HUES6 (cell line): ENCODE measurements around the gene FBLN1.

Experiments
- H3K27ac ChIP-seq: 2 replicates; pipeline ENCODE4 v1.7.0; 2013; ENCODE audit warnings: low read depth, mild to moderate bottlenecking, low read length, inconsistent platforms
- H3K27me3 ChIP-seq: 2 replicates; pipeline ENCODE4 v1.6.1; 2013; ENCODE audit warnings: low read length; ENCODE audit not compliant: control insufficient read depth, insufficient read depth
- H3K36me3 ChIP-seq: 2 replicates; pipeline ENCODE4 v1.6.1; 2013; ENCODE audit warnings: low read length; ENCODE audit not compliant: control insufficient read depth, insufficient read depth
- H3K4me1 ChIP-seq: 2 replicates; pipeline ENCODE4 v1.6.1; 2013; ENCODE audit warnings: low read length; ENCODE audit not compliant: control insufficient read depth, insufficient read depth
- H3K4me3 ChIP-seq: 2 replicates; pipeline ENCODE4 v1.5.1; 2013; ENCODE audit warnings: low read depth, low read length
- H3K9ac ChIP-seq: one replicate; pipeline ENCODE4 v1.6.1; 2013; ENCODE audit warnings: mild to moderate bottlenecking, low read length
- H3K9me3 ChIP-seq: 2 replicates; pipeline ENCODE4 v1.6.1; 2013; ENCODE audit warnings: low read depth, low read length; ENCODE audit not compliant: control insufficient read depth, insufficient read depth

The FBLN1 gene

DNA sequence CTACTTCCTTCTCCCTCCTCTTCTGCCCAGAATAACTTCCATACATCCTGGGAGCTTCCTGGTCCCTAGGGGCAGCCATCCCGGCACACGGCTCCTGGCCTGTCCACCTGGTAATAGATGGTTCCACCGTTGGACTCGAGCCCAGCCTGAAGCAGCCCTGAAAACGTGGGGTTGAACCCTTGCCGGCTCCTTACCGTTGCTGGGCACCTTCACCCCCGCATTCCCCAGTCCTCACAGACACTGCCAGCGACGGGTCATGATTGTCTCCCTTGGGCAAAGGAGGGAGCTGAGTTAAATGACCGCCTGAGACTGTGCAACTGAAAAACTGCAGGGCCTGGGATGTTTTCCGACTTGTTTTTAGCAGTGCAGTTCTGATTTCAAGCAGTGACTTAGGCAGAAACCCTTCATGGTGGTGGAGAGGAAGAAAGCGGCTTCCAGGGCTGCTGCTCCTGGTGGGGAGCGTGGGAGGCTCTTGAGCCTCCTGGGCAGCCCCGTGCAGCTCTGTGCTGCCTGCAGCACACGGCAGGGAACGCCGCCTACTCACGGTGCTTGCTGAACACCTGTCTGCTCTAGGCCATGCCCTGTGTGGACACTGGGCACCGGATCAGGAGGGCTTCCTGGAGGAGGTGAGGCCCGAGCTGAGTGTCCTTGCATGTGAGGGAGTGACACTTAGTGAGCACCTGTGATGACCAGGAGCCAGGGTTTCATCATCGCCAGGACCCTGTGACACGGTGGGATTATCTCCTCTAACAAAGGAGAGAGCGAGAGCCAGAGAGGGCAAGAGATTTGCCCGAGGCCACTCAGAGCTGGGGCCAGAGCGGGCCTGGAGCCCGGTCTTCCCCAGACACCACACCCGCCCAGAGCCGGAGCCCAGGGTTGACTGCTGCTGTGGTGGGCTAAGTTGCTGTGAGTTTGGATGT is 77.4 kb downstream of the FBLN1 start:
- Histone ChIP-seq H3K4me3 (no peak overlapping the region), H3K4me1 (no peaks in the 10 kb centered on the region), H3K27ac (no peak overlapping the region), H3K36me3 (peaks cover 4% of the 10 kb centered on the region; the same call in 1 of the 2 replicates), H3K27me3 (no peaks in the 10 kb centered on the region), H3K9ac (no peak overlapping the region), H3K9me3 (no peaks in the 10 kb centered on the region)

DNA sequence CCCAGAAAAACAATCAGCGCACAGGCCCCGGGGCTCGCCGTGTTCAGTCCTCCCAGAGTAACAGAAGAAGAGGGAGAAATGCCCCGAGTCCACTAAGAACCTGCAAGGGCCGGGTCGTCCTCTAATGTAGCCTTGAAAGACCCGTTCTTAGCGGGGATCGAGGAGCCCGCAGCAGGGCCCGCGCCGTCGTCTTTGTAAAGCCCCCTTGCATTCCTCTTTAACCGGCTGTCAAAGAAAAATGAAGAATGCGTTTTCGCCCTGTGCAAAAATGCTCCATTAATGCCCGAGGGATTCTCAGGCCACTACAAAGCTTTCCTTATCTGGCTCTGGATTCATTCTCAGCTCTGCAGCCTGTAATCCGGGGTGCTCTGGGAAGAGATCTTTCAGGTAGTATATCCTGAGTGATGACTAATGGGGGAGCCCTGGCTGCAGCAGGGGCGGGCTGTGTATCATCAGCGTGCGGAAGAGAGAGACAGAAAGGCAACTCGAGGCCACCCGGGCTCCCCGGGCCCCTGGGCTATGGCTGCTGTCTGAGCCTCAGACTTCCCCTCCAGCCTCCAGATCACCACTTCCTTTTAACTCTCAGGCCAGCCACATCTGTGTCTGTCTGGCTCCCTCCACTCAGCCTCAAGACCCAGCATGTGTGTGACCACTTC is 78.2 kb downstream of the FBLN1 start:
- Histone ChIP-seq H3K4me1 (no peaks in the 10 kb centered on the region), H3K27ac (no peak overlapping the region), H3K36me3 (peaks cover 4% of the 10 kb centered on the region; the same call in 1 of the 2 replicates), H3K9ac (no peak overlapping the region), H3K9me3 (no peaks in the 10 kb centered on the region), H3K4me3 (no peak overlapping the region), H3K27me3 (no peaks in the 10 kb centered on the region)

DNA sequence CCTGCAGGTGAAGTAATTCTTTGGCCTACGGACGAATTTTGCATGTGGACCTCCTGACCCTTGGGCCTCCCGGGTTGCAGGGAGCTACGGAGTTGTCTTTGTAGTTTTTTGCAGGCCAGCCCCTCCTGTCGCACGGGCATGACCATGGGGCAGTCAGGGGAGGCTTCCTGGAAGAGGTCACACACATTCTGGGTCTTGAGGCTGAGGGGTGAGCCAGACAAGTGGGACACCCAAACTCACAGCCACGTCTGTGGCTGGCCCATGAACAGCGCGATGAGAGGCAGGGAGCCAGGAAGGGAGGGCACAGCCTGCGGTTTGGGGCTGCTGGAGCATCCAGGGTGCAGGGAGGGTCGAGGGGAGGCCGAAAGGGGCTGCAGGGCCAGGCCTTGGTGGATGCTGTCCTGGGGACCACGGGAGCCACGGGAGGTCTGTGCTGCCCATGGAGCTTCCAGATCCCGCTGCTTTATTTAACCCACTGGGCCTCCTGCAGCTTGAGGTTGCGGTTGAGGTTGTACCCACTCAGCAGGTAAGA is 78.9 kb downstream of the FBLN1 start:
- Histone ChIP-seq H3K27ac (no peak overlapping the region), H3K36me3 (peaks cover 6% of the 10 kb centered on the region; the same call in 1 of the 2 replicates), H3K4me1 (no peaks in the 10 kb centered on the region), H3K4me3 (no peak overlapping the region), H3K9ac (no peak overlapping the region), H3K9me3 (no peaks in the 10 kb centered on the region), H3K27me3 (no peaks in the 10 kb centered on the region)

DNA sequence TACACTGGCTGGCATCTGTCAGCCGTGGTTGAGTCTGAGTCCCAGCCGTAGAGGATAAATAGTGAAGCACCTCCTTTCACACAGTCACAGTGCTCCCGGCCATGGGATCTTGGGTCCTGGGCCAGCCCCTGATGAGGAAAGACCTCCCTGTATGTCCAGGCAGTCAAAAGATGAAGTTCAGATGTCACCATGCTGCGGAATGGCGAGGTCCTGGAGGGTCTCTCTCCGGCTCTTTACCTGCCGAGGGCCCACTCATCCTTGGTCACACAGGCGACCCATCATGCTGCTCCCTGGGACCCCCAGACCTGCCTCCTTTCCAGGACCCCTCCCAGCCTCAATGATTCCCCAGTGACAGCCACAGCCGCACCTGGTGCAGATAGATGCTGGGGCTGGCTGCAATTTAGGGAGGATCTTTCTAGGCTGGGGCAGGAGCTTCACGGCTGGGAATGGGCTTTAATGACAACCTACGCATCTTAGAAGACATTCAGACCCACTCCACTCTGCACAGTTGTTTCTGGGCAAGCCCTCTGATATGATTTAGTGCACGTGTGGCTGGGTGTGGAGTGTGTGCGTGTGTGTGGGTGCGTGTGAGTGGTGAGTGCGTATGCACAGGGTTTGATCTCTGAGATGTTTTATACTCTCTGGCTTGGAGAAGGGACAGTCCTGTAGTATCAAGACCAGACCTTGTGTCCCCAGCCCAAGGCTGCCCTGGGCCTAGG is 79.7 kb downstream of the FBLN1 start:
- Histone ChIP-seq H3K9ac (no peak overlapping the region), H3K4me3 (no peak overlapping the region), H3K36me3 (peaks cover 6% of the 10 kb centered on the region; the same call in 1 of the 2 replicates), H3K4me1 (peaks cover under 1% of the 10 kb centered on the region; the same call in 1 of the 2 replicates), H3K27ac (no peak overlapping the region), H3K9me3 (no peaks in the 10 kb centered on the region), H3K27me3 (no peaks in the 10 kb centered on the region)

DNA sequence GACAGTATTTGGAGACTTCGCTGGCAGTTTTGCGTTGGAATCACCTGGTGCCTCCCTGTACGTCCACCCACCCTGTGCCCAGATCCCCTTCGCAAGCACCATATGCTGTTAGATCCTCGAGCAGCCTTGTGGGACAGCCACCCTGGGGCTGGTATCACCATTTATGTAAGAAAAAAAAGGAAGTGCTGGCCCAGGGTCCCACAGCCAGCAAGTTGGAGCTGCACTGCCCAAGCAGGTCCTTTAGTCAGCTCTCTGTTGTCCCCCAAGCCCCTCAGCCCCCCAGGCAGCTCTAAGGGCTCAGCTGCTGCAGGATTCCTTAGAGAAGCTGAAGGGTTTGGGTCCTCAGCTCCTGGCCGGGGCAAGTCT is 80.3 kb downstream of the FBLN1 start:
- Histone ChIP-seq H3K27ac (no peak overlapping the region), H3K9me3 (no peaks in the 10 kb centered on the region), H3K27me3 (no peaks in the 10 kb centered on the region), H3K36me3 (peaks cover 6% of the 10 kb centered on the region; the same call in 1 of the 2 replicates), H3K9ac (no peak overlapping the region), H3K4me1 (peaks cover 6% of the 10 kb centered on the region), H3K4me3 (no peak overlapping the region)

DNA sequence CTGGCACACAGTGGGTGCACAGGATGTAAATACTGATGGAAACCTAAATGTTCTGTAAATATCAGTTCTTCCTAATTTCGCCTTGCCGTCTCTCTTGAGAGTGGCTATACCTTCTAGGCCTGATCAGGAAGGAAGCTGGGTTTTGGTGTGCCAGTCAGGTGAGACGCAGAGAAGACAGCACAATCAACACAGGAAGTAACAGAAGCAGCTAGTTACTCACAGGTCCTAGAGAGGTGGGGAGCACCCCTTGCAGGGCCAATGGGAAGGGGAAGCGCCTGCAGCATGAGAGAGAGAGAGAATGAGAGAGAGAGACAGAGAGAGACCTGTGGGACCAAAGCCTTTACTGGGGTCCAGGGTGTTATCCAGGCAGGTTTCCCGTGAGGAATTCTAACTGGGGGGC is 80.8 kb downstream of the FBLN1 start:
- H3K4me1 ChIP-seq = peaks cover 11% of the 10 kb centered on the region
- peak overlapping the region; percentile 28; the same call in 1 of the 2 replicates for H3K27ac ChIP-seq
- H3K36me3 ChIP-seq = peaks cover 6% of the 10 kb centered on the region; the same call in 1 of the 2 replicates
- no peaks in the 10 kb centered on the region for H3K9me3 ChIP-seq
- no peak overlapping the region for H3K4me3 ChIP-seq
- no peaks in the 10 kb centered on the region for H3K27me3 ChIP-seq
- H3K9ac ChIP-seq = no peak overlapping the region

DNA sequence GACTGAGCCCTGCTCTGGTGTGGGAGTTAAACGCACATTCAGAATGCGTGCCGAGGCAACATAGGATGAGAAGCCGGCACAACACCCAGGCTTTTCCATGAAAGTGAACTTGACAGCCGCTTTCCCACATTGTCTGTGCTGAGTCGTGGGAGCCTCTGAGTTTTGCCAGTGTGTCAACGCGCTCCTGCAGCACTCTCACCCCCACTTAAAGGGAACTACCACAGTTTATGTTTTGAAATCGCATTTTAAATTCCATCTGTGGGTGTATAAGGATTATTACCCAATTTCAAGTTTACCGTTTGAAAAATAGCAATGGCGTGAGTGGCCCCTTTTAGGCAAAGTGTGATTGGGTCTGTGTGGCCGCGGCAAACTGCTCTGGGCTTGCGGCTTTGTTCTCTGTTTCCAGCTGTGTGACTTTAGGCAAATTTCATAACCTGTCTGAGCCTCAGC is 81.5 kb downstream of the FBLN1 start:
- Histone ChIP-seq H3K36me3 (peaks cover 6% of the 10 kb centered on the region; the same call in 1 of the 2 replicates), H3K9me3 (no peaks in the 10 kb centered on the region), H3K4me1 (peaks cover 14% of the 10 kb centered on the region), H3K27ac (no peak overlapping the region), H3K9ac (no peak overlapping the region), H3K27me3 (no peaks in the 10 kb centered on the region), H3K4me3 (no peak overlapping the region)

DNA sequence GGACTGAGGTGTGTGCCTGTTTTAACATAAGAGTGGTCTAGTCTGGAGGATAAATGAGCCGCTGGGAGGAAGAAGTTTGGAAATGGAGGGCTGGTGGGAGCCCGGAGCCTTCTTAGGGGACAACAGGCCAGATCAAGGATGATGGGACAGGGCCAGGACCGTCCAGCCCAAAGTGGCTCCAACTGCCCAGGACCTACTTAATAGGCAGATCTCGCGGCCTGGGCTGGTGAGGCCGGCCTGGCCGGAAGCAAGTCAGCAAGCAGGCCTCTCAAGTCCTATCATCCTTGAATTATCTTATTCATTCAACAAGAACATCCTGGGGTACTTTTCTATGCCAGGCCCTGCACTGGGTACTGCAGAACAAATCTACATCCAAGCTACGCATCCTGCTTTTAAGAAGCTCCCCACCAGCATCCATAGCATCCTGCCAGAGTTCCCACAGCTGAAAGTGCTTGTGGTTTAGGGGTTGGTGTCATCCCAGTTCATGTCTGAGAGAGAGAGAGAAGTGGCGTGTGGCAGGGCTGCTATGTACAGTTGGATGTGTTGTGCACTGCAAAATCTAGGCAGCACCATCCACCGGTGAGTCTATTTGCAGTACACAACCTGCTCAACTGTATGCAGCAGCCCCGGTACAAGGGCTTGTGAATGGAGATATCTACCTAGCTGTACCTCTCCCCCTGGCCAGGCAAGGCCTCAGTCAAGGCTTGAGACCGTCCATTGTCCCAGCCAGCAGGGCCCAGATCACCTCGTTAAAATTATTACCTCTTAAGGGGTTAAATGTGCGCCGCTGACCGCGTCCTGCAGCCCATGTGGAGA is 82.1 kb downstream of the FBLN1 start:
- H3K27me3 ChIP-seq = no peaks in the 10 kb centered on the region
- H3K9me3 ChIP-seq = no peaks in the 10 kb centered on the region
- H3K4me1 ChIP-seq = peaks cover 14% of the 10 kb centered on the region
- peaks cover 6% of the 10 kb centered on the region; the same call in 1 of the 2 replicates for H3K36me3 ChIP-seq
- H3K9ac ChIP-seq = no peak overlapping the region
- no peak overlapping the region for H3K4me3 ChIP-seq
- no peak overlapping the region for H3K27ac ChIP-seq

DNA sequence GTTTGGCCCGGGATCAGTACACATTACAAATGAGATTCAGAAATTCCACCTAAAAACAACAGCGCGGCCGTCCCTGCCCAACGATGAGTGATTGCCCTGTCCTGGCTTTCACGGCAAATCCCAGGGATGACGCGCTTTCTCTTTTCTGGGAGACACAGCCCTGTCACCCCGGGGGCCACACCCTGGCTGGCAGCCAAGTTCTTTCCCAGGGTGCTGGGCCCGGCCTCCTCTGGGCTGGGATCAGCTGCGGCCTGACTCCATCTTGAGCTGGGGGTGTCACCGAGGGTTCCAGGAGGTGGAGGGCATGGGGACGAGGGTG is 82.7 kb downstream of the FBLN1 start:
- Histone ChIP-seq H3K27ac (no peak overlapping the region), H3K9me3 (no peaks in the 10 kb centered on the region), H3K36me3 (0 out of 2 replicates have a peak, but pooled peaks cover 2% of the 10 kb centered on the region), H3K9ac (no peak overlapping the region), H3K4me1 (peaks cover 14% of the 10 kb centered on the region), H3K4me3 (no peak overlapping the region), H3K27me3 (no peaks in the 10 kb centered on the region)

DNA sequence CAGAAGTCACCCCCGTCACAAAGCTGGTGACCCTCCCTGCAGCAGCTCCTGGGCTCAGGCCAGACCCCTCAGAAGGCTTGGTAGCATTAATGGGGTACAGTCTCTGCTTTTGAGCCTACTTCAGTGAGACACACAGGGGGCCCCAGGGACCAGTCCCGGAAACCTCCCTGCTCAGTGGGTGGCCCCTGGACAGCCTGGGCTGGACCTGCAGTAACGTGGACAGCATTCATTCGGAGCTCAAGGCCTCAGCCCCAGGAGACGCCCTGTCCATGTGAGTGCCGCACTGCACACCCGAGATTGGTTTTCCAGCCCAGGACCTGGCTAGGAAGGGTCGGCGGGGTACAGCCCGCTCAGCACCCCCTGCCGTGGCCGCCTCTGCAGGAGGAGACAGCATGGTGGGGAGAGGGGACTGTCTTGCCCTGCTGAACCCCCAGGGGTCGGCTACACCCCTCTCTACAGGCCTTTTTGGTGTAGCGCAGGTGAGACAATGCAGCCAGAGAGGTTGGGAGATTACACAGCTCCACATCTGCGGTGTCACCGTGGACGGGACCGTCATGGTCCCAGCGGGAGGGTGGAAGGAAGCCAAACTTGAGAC is 83.4 kb downstream of the FBLN1 start:
- Histone ChIP-seq H3K9ac (no peak overlapping the region), H3K27me3 (no peaks in the 10 kb centered on the region), H3K36me3 (0 out of 2 replicates have a peak, but pooled peaks cover 2% of the 10 kb centered on the region), H3K9me3 (no peaks in the 10 kb centered on the region), H3K4me3 (no peak overlapping the region), H3K4me1 (peaks cover 14% of the 10 kb centered on the region), H3K27ac (no peak overlapping the region)
